Mesodermal cell (in vitro differentiated cells): Measurements from ENCODE around the gene TRIM66.

Experiments
- H3K27ac ChIP-seq: 2 replicates; pipeline ENCODE4 v1.7.0; 2013; ENCODE audit warnings: mild to moderate bottlenecking, low read depth, low read length, moderate library complexity; ENCODE audit not compliant: severe bottlenecking
- H3K36me3 ChIP-seq: 2 replicates; pipeline ENCODE4 v1.7.1; 2013; ENCODE audit warnings: mild to moderate bottlenecking, low read length, moderate library complexity; ENCODE audit not compliant: control insufficient read depth, insufficient read depth
- H3K4me1 ChIP-seq: one replicate; pipeline ENCODE4 v1.7.1; 2013; ENCODE audit warnings: mild to moderate bottlenecking, low read length; ENCODE audit not compliant: insufficient read depth, control insufficient read depth, poor library complexity, severe bottlenecking
- H3K4me3 ChIP-seq: 2 replicates; pipeline ENCODE4 v1.7.0; 2013; ENCODE audit warnings: low read length, control low read depth, mild to moderate bottlenecking; ENCODE audit not compliant: insufficient read depth, poor library complexity, severe bottlenecking; ENCODE audit errors: extremely low read depth
- H3K9me3 ChIP-seq: 2 replicates; pipeline ENCODE4 v1.7.1; 2013; ENCODE audit warnings: mild to moderate bottlenecking, low read length, moderate library complexity; ENCODE audit not compliant: control insufficient read depth
- WGBS, 2 experiments: methylation state at CpG; one replicate each; pipeline ENCODE4 v1.1.5; 2013; ENCODE audit warnings: missing lambda C conversion rate in 2 of 2; ENCODE audit not compliant: insufficient coverage in 2 of 2; 5-methylcytosine and 5-hydroxymethylcytosine counted together

TRIM66 gene

GRCh38 chr11:8721609-8722500 is 39.4 kb upstream of the TRIM66 start:
- 83 to 93% methylated on average over 9 to 11 of the region's 13 CpGs for WGBS, 2 experiments
- no peak overlapping the region for H3K4me3 ChIP-seq
- peaks cover 75% of the 10 kb centered on the region for H3K4me1 ChIP-seq
- H3K9me3 ChIP-seq: no peaks in the 10 kb centered on the region
- peaks cover 46% of the 10 kb centered on the region for H3K36me3 ChIP-seq
- peak overlapping the region; percentile 98 for H3K27ac ChIP-seq

GRCh38 chr11:8720868-8721608 is 38.6 kb upstream of the TRIM66 start:
- peak overlapping the region; percentile 98 for H3K27ac ChIP-seq
- H3K9me3 ChIP-seq: no peaks in the 10 kb centered on the region
- WGBS, 2 experiments: 88 to 92% methylated on average over 2 to 3 of the region's 5 CpGs
- peaks cover 46% of the 10 kb centered on the region for H3K36me3 ChIP-seq
- H3K4me3 ChIP-seq: no peak overlapping the region
- H3K4me1 ChIP-seq: peaks cover 84% of the 10 kb centered on the region

GRCh38 chr11:8720352-8720751 is 37.9 kb upstream of the TRIM66 start:
- WGBS, 2 experiments: 80% methylated on average over 2 of the region's 3 CpGs; no CpG with 5 or more reads in 1 of the 2 experiments
- no peak overlapping the region for H3K4me3 ChIP-seq
- peaks cover 46% of the 10 kb centered on the region for H3K36me3 ChIP-seq
- H3K9me3 ChIP-seq: no peaks in the 10 kb centered on the region
- peak overlapping the region; percentile 98 for H3K27ac ChIP-seq
- peaks cover 91% of the 10 kb centered on the region for H3K4me1 ChIP-seq

GRCh38 chr11:8719721-8720120 is 37.3 kb upstream of the TRIM66 start:
- H3K9me3 ChIP-seq: no peaks in the 10 kb centered on the region
- no peak overlapping the region for H3K4me3 ChIP-seq
- H3K4me1 ChIP-seq: peaks cover 95% of the 10 kb centered on the region
- peaks cover 46% of the 10 kb centered on the region for H3K36me3 ChIP-seq
- WGBS, 2 experiments: 67 to 80% methylated on average over 1 to 2 of the region's 3 CpGs
- H3K27ac ChIP-seq: peak overlapping the region; percentile 98

- H3K9me3 ChIP-seq: no peaks in the 10 kb centered on the region
- H3K4me1 ChIP-seq: peaks cover 93% of the 10 kb centered on the region
- WGBS, 2 experiments: 52 to 58% methylated on average over 2 to 3 of the region's 4 CpGs
- peak overlapping the region; percentile 31 for H3K4me3 ChIP-seq
- H3K27ac ChIP-seq: peak overlapping the region; percentile 98
- peaks cover 46% of the 10 kb centered on the region for H3K36me3 ChIP-seq
These were observed 36.8 kb upstream of the TRIM66 start for GRCh38 chr11:8719211-8719649.

GRCh38 chr11:8717876-8718753 is 35.6 kb upstream of the TRIM66 start:
- peak overlapping the region; percentile 98 for H3K27ac ChIP-seq
- H3K4me1 ChIP-seq: peaks cover 85% of the 10 kb centered on the region
- H3K9me3 ChIP-seq: no peaks in the 10 kb centered on the region
- peaks cover 46% of the 10 kb centered on the region for H3K36me3 ChIP-seq
- H3K4me3 ChIP-seq: peak overlapping the region; percentile 31
- 64 to 67% methylated on average over 3 to 4 of the region's 11 CpGs for WGBS, 2 experiments

GRCh38 chr11:8717544-8717875 is 35.0 kb upstream of the TRIM66 start:
- no peak overlapping the region for H3K4me3 ChIP-seq
- H3K27ac ChIP-seq: peak overlapping the region; percentile 96
- peaks cover 49% of the 10 kb centered on the region for H3K36me3 ChIP-seq
- WGBS, 2 experiments: 87 to 96% methylated on average over 6 to 7 of the region's 9 CpGs
- H3K9me3 ChIP-seq: no peaks in the 10 kb centered on the region
- H3K4me1 ChIP-seq: peaks cover 79% of the 10 kb centered on the region

GRCh38 chr11:8715501-8715900 is 33.0 kb upstream of the TRIM66 start:
- WGBS, 2 experiments: 95 to 96% methylated on average over 5 to 14 of the region's 15 CpGs
- Histone ChIP-seq H3K4me1 (peaks cover 58% of the 10 kb centered on the region), H3K27ac (no peak overlapping the region), H3K4me3 (no peak overlapping the region), H3K36me3 (peaks cover 67% of the 10 kb centered on the region), H3K9me3 (no peaks in the 10 kb centered on the region)

- Histone ChIP-seq H3K4me1 (peaks cover 51% of the 10 kb centered on the region), H3K36me3 (peaks cover 74% of the 10 kb centered on the region), H3K9me3 (no peaks in the 10 kb centered on the region), H3K4me3 (no peak overlapping the region), H3K27ac (no peak overlapping the region)
- 95 to 100% methylated on average over 1 to 3 of the region's 4 CpGs for WGBS, 2 experiments
These were observed 32.3 kb upstream of the TRIM66 start for GRCh38 chr11:8714622-8715225.
